H9 (cell line): ENCODE measurements around the gene EIF4E. TPM values are rescaled to one million over a fixed set of nuclear protein-coding genes. Genes with fewer than 3 reads are reported as not detected.
A peak's percentile ranks its signal among the peaks of the same experiment; 100 is the strongest.

ENCODE experiments used
- DNase-seq: peaks from one replicate; pipeline ENCODE4 v3.0.0-alpha.2; 2017
- H2AFZ ChIP-seq: one replicate; pipeline ENCODE4 v1.6.1; 2013; ENCODE audit warnings: mild to moderate bottlenecking, low read length, control low read depth, moderate library complexity
- H2AK5ac ChIP-seq: 2 replicates; pipeline ENCODE4 v1.6.1; 2013; ENCODE audit warnings: low read length, control low read depth, mixed read lengths; ENCODE audit not compliant: insufficient read length
- H2BK120ac ChIP-seq: one replicate; pipeline ENCODE4 v1.6.1; 2013; ENCODE audit warnings: low read depth, mild to moderate bottlenecking, low read length, control low read depth, inconsistent platforms; ENCODE audit not compliant: poor library complexity, severe bottlenecking
- H2BK12ac ChIP-seq: 2 replicates; pipeline ENCODE4 v1.6.1; 2013; ENCODE audit warnings: low read length, control low read depth, mixed read lengths, low read depth; ENCODE audit not compliant: insufficient read length
- H2BK15ac ChIP-seq: 2 replicates; pipeline ENCODE4 v1.6.1; 2013; ENCODE audit warnings: low read depth, low read length, control low read depth
- H2BK20ac ChIP-seq: one replicate; pipeline ENCODE4 v1.6.1; 2013; ENCODE audit warnings: low read depth, mild to moderate bottlenecking, low read length, control low read depth, inconsistent platforms; ENCODE audit not compliant: poor library complexity, severe bottlenecking
- H2BK5ac ChIP-seq: 2 replicates; pipeline ENCODE4 v1.6.1; 2013; ENCODE audit warnings: low read length, control low read depth, mixed read lengths; ENCODE audit not compliant: insufficient read length
- H3K14ac ChIP-seq: 2 replicates; pipeline ENCODE4 v1.6.1; 2013; ENCODE audit warnings: low read length, control low read depth; ENCODE audit not compliant: insufficient read depth
- H3K18ac ChIP-seq: 2 replicates; pipeline ENCODE4 v1.6.1; 2013; ENCODE audit warnings: low read depth, mild to moderate bottlenecking, mixed read lengths, low read length, control low read depth; ENCODE audit not compliant: insufficient read length
- H3K23ac ChIP-seq: 2 replicates; pipeline ENCODE4 v1.6.1; 2013; ENCODE audit warnings: low read length, control low read depth, mixed read lengths, low read depth; ENCODE audit not compliant: insufficient read length
- H3K23me2 ChIP-seq: 2 replicates; pipeline ENCODE4 v1.6.1; 2013; ENCODE audit warnings: low read depth, mild to moderate bottlenecking, mixed read lengths, low read length, control low read depth; ENCODE audit not compliant: insufficient read length, poor library complexity, severe bottlenecking
- H3K27ac ChIP-seq: 2 replicates; pipeline ENCODE4 v1.5.1; 2013; ENCODE audit warnings: low read length, control low read depth, mixed read lengths, low read depth; ENCODE audit not compliant: insufficient read length
- H3K27me3 ChIP-seq: 2 replicates; pipeline ENCODE4 v1.6.1; 2013; ENCODE audit warnings: low read length, control low read depth, inconsistent platforms; ENCODE audit not compliant: insufficient read depth
- H3K4ac ChIP-seq: 2 replicates; pipeline ENCODE4 v1.6.1; 2013; ENCODE audit warnings: low read depth, mild to moderate bottlenecking, control low read depth, inconsistent platforms, low read length, moderate library complexity
- H3K4me1 ChIP-seq: 2 replicates; pipeline ENCODE4 v1.6.1; 2013; ENCODE audit warnings: low read length, control low read depth, inconsistent platforms; ENCODE audit not compliant: insufficient read depth
- H3K4me2 ChIP-seq: 2 replicates; pipeline ENCODE4 v1.6.1; 2013; ENCODE audit warnings: low read length, control low read depth, mixed read lengths; ENCODE audit not compliant: insufficient read length, insufficient read depth
- H3K56ac ChIP-seq: 2 replicates; pipeline ENCODE4 v1.6.1; 2013; ENCODE audit warnings: low read depth, mild to moderate bottlenecking, mixed read lengths, low read length, control low read depth; ENCODE audit not compliant: insufficient read length
- H3K79me1 ChIP-seq: 2 replicates; pipeline ENCODE4 v1.6.1; 2013; ENCODE audit warnings: low read depth, mild to moderate bottlenecking, moderate library complexity, low read length, control low read depth, inconsistent platforms; ENCODE audit not compliant: insufficient read depth, poor library complexity, severe bottlenecking
- H3K79me2 ChIP-seq: 2 replicates; pipeline ENCODE4 v1.6.1; 2013; ENCODE audit warnings: low read length, control low read depth, inconsistent platforms; ENCODE audit not compliant: insufficient read depth
- H3K9ac ChIP-seq: 2 replicates; pipeline ENCODE4 v1.6.1; 2013; ENCODE audit warnings: low read length, control low read depth, mixed read lengths; ENCODE audit not compliant: insufficient read length; ENCODE audit errors: extremely low read depth
- H3K9me3 ChIP-seq: one replicate; pipeline ENCODE4 v1.6.1; 2013; ENCODE audit warnings: low read depth, low read length, inconsistent platforms; ENCODE audit not compliant: control insufficient read depth
- H3T11ph ChIP-seq: one replicate; pipeline ENCODE4 v1.6.1; 2013; ENCODE audit warnings: mild to moderate bottlenecking, low read length, control low read depth, inconsistent platforms
- H4K20me1 ChIP-seq: one replicate; pipeline ENCODE4 v1.6.1; 2013; ENCODE audit not compliant: control insufficient read depth, insufficient read length, insufficient read depth
- H4K5ac ChIP-seq: 2 replicates; pipeline ENCODE4 v1.6.1; 2013; ENCODE audit warnings: low read depth, mild to moderate bottlenecking, mixed read lengths, low read length, control low read depth; ENCODE audit not compliant: insufficient read length
- H4K8ac ChIP-seq: replicated peaks from 2 replicates; pipeline ENCODE4 v1.6.1; 2013; ENCODE audit warnings: low read length, control low read depth, mixed read lengths, low read depth; ENCODE audit not compliant: insufficient read length
- H4K91ac ChIP-seq: 2 replicates; pipeline ENCODE4 v1.6.1; 2013; ENCODE audit warnings: low read depth, mild to moderate bottlenecking, moderate library complexity, mixed read lengths, low read length, control low read depth; ENCODE audit not compliant: insufficient read length
- H3K27ac Mint-ChIP-seq, 3 experiments: 2 replicates in 2 of 3; 3 replicates in 1 of 3; pipeline ENCODE4 v1.8.0; 2020 to 2021; ENCODE audit warnings: mixed read lengths in 3 of 3, mild to moderate bottlenecking in 1 of 3, moderate library complexity in 1 of 3
- H3K27me3 Mint-ChIP-seq: 2 replicates; pipeline ENCODE4 v1.8.0; 2021; ENCODE audit warnings: low read depth, mild to moderate bottlenecking, moderate library complexity, mixed read lengths
- H3K36me3 Mint-ChIP-seq, 3 experiments: 2 replicates in 2 of 3; 3 replicates in 1 of 3; pipeline ENCODE4 v1.8.0; 2020 to 2021; ENCODE audit warnings: low read depth in 3 of 3, mixed read lengths in 3 of 3; ENCODE audit not compliant: insufficient read depth in 1 of 3
- H3K4me1 Mint-ChIP-seq, 2 experiments: 2 replicates each; pipeline ENCODE4 v1.8.0; 2020; ENCODE audit warnings: mixed read lengths in 2 of 2
- H3K4me3 Mint-ChIP-seq, 2 experiments: 2 replicates in 1 of 2; 3 replicates in 1 of 2; pipeline ENCODE4 v1.8.0; 2020 to 2021; ENCODE audit warnings: mild to moderate bottlenecking in 2 of 2, mixed read lengths in 2 of 2, moderate library complexity in 1 of 2
- H3K9me3 Mint-ChIP-seq, 2 experiments: 2 replicates in 1 of 2; 3 replicates in 1 of 2; pipeline ENCODE4 v1.8.0; 2020; ENCODE audit warnings: mild to moderate bottlenecking in 2 of 2, mixed read lengths in 2 of 2, moderate library complexity in 1 of 2
- CTCF ChIP-seq: fragments of 200-600 bp; sonication (generic); conservative IDR thresholded peaks from 3 replicates; pipeline ENCODE4 v1.8.0; 2021; ENCODE audit warnings: antibody characterized with exemption, mild to moderate bottlenecking
- WGBS: extraction: QIAGEN DNeasy Blood & Tissue Kit; methylation state at CpG from one replicate; pipeline ENCODE4 v1.1.7; 2013; ENCODE audit warnings: missing lambda C conversion rate, low lambda C conversion rate, mixed read lengths; ENCODE audit not compliant: insufficient read length; ENCODE audit errors: extremely low coverage; 5-methylcytosine and 5-hydroxymethylcytosine counted together
- total RNA-seq: library from RNA; stranded (reverse); gene quantifications from 2 replicates; pipeline ENCODE4 v1.2.1, GENCODE V29; 2021

EIF4E gene
- total RNA-seq, 1 experiment from 2014 or later: 163 TPM

DNA sequence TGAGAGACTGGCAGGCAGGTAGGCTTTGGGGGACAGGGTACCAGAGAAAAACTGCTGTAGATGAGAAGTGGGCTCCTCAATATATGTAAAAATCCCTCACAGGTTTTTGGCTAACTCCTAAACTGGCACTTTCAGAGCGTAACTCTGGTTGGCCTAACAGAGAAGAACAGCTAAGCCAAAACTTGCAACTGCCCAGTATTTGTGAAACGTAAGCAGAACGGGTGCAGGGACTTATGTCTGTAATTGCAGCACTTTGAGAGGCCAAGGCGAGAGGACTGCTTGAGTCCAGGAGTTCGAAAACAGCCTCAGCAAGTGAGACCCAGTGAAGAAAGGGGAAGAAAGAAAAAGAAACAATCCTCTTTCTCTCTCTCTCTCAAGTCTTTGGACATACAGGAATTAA is 25.0 kb downstream of the EIF4E start:
- Histone ChIP-seq H3K27ac (no peak overlapping the region), H3K79me1 (peaks cover 14% of the 10 kb centered on the region), H3K4ac (no peak overlapping the region), H2BK5ac (no peak overlapping the region), H2BK120ac (no peak overlapping the region), H3K18ac (no peak overlapping the region), H3K4me1 (0 out of 2 replicates have a peak, but pooled peaks cover 2% of the 10 kb centered on the region), H2BK12ac (no peak overlapping the region), H3K23me2 (no peaks in the 10 kb centered on the region), H3K27me3 (no peaks in the 10 kb centered on the region), H3K9ac (no peak overlapping the region), H3K79me2 (peaks cover 54% of the 10 kb centered on the region), H3K14ac (no peak overlapping the region), H3K56ac (no peak overlapping the region), H4K8ac (no peak overlapping the region), H3K23ac (no peak overlapping the region), H2AK5ac (no peak overlapping the region), H3T11ph (no peak overlapping the region), H4K20me1 (no peaks in the 10 kb centered on the region), H2BK15ac (no peak overlapping the region), H2AFZ (no peak overlapping the region), H2BK20ac (no peak overlapping the region), H4K5ac (no peak overlapping the region), H3K9me3 (no peaks in the 10 kb centered on the region), H4K91ac (no peak overlapping the region), H3K4me2 (no peak overlapping the region)
- H3K9me3 Mint-ChIP-seq: no peaks in the 10 kb centered on the region
- WGBS: no CpG with 5 or more reads among the region's 5 CpGs
- H3K4me1 Mint-ChIP-seq: peaks cover 25 to 26% of the 10 kb centered on the region in 2 experiments
- TF ChIP-seq CTCF: no peak
- peak overlapping the region in 1 of 3 experiments; percentile 36; a peak in 1 of 7 replicates for H3K27ac Mint-ChIP-seq
- no peaks in the 10 kb centered on the region for H3K27me3 Mint-ChIP-seq
- H3K4me3 Mint-ChIP-seq: no peak overlapping the region
- peaks cover 21 to 41% (median 30%) of the 10 kb centered on the region in 3 experiments; a peak in 6 of 7 replicates for H3K36me3 Mint-ChIP-seq
- no peak for DNase-seq
